Fibroblast of the aortic adventitia (primary cell): ENCODE data around the gene FSCN2. TPM values are rescaled to one million over a fixed set of nuclear protein-coding genes. Genes with fewer than 3 reads are reported as not detected.

Experiments used
- DNase-seq: peaks from one replicate; pipeline ENCODE4 v3.0.0-alpha.2; 2010; ENCODE audit warnings: low read depth
- H3K4me3 ChIP-seq: 2 replicates; pipeline ENCODE4 v1.5.1; 2011; ENCODE audit warnings: low read depth, mild to moderate bottlenecking, control low read depth, low read length, moderate library complexity
- CTCF ChIP-seq: IDR thresholded peaks from 2 replicates; pipeline ENCODE4 v1.5.1; 2011; ENCODE audit warnings: mild to moderate bottlenecking, low read length, control low read depth, inconsistent platforms; ENCODE audit not compliant: insufficient read depth
- total RNA-seq: library from RNA; depleted of rRNA; stranded (reverse); fragments of >200 nt; gene quantifications from 2 replicates; pipeline ENCODE4 v1.2.3, GENCODE V29; 2012; ENCODE audit warnings: low replicate concordance

The FSCN2 gene
- total RNA-seq, 1 donor, result 1.3 TPM

- H3K4me3 ChIP-seq, result no peak overlapping the region
- peak; percentile 38 for TF ChIP-seq CTCF
- no peak for DNase-seq
These were observed 31.0 kb downstream of the FSCN2 start for GRCh38 chr17:81558941-81559806.

GRCh38 chr17:81561494-81561885 is 33.3 kb downstream of the FSCN2 start:
- peak; percentile 56 for DNase-seq
- no peak for TF ChIP-seq CTCF

GRCh38 chr17:81563861-81564586 is 35.8 kb downstream of the FSCN2 start:
- no peak overlapping the region for H3K4me3 ChIP-seq
- no peak for TF ChIP-seq CTCF
- DNase-seq, result peak; percentile 78

More at GRCh38 chr17:81561494-81561885, 33.3 kb downstream of the FSCN2 start:
- no peak overlapping the region for H3K4me3 ChIP-seq

- TF ChIP-seq CTCF, result no peak
- DNase-seq, result no peak
- no peak overlapping the region for H3K4me3 ChIP-seq
These were observed 36.6 kb downstream of the FSCN2 start for GRCh38 chr17:81564778-81565177.

GRCh38 chr17:81565231-81565630 is 37.1 kb downstream of the FSCN2 start:
- H3K4me3 ChIP-seq, result no peak overlapping the region
- no peak for DNase-seq
- no peak for TF ChIP-seq CTCF

GRCh38 chr17:81566461-81567126 is 38.4 kb downstream of the FSCN2 start:
- H3K4me3 ChIP-seq, result peak overlapping the region; percentile 48
- no peak for TF ChIP-seq CTCF
- peak; percentile 97 for DNase-seq
